COLO829 (cell line): ENCODE measurements around the gene FYTTD1.

ENCODE experiments used
- DNase-seq: peaks from one replicate; pipeline ENCODE4 v3.0.0; 2012; ENCODE audit warnings: low spot score

The FYTTD1 gene

DNA sequence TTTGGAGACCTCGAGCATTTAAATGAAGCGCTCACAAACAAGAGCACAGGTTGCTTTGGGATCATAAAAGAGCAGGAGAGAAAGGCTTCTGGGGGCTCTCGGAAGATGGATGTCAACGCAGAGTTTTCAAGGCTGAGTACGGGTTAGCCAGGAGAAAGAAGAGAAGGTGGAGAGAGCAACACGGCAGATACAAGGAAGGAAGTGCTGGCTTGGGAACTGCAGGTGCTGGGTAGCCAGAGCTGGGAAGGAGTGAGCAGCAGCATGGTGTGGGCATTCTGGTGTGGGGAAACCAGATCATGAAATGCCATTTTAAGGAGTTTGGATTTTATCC is 12.4 kb upstream of the FYTTD1 start:
- DNase-seq: no peak

DNA sequence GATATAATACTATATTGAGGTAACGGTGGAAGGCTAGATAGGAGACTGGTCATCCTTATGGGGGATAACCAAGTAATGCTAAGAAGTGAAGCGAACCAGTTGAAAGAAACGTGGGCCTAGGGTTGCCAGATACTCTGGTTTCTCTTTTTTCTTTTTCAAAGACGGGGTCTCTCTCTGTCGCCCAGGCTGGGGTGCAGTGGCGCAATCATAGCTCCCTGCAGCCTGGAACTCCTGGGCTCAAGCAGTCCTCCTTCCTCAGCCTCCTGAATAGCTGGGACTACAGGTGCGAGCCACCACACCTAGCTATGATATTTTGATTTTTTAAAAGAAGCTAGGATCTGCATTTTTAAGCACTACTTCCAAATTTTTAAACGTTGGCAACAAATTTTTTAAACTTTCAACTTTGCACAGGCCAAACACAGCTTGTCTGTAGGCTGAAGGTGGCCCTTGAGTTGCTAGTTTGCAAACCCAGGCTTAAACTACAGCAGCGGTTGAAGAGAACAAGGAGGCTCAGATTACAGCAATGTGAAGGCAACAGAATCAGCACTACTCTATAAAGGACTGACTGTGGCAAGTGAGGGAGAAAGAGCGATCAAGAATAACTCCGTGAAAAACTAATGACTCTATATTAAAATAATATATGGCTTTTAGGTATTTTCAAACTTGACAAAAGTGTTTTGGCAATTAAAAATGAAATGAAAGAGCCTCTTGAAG is 11.8 kb upstream of the FYTTD1 start:
- no peak for DNase-seq

DNA sequence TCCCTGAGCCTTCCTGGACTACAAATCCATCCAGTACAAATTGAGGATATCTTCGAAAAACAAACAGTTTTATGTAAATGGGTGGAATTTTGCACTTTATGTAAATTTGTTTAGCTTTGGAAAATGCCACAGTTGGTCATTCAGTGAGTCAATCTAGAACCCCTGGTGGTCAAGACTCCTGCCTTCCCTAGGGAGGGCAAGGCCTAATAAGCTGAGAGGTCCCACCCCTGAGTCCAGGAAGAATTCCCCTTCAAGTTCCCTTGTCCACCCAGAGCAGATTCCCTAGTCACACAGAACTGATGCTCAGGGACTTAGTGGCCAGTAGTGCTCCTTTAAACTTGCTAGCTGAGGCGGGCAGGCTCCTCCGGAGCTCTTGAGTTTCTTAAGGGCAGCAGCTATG is 6.9 kb upstream of the FYTTD1 start:
- no peak for DNase-seq

DNA sequence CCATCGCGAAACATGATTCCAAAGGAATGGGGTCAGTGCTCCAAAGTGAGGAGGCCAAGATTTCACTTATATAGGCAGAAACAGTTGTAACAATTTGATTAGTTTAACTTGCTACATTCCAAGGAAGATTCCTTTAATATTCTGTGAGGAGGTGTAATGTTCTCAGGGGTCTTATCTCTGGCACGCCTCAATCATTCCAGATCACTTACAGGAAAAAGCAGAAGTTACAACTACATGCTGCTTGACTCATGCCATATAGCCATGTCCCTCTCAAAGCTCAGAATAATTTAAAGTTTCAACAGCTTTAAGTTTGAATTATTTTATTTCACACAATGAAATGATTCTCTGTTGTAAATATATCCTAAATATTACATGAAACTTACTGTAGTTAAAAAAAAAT is 3.5 kb upstream of the FYTTD1 start:
- DNase-seq: no peak

DNA sequence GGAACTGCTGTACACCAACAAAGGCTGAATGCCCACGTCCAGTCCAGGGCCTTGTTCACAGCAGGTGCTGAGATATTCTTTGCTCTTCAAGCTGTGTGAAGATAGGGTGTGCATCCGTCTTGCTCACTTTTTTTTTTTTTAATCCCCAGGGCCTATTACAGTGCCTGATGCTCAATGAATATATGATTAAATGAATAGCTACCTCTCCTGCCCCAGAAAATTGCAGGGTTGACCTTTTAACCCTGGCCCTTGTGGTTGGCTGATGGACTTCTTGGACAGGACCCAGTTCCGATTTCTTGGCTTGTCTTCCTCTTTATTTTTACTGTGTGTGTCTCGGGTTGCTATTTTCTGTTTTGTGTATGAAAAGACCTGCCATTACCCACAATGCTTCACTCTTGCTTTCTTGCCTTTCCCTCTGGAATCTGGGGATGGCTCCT is 2.9 kb upstream of the FYTTD1 start:
- DNase-seq: no peak

DNA sequence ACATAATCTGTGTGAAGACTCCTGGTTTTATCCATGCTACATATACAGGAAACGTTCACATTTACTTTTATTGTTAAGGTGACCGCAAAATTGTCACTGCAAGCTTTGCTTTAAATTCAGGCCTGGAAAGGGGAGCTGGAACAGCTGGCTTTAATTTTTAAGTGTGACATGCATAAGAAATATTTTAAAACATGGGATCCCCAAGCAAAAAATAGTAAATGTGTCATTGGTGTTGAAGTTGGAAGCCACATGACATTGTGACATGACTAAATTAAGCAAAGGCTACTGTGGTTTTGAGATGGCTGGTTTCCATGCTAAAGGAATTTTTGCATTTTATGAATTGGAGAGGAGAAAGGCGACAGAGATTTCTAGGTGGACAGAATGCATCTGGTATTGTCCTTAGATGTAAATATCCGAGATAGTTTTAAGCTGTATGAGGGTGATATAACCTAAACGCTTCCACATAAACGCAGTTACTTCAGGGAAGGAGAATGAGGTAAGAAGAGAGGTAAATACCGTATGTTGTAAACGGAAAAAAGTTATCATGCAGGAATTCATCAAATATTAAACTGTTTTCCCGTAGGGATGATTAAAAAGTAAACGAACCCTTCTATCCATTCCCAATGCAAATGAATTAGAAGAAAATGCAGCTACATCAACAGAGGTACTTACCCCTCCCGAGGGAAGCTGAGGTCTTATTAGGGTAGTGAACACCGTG is 927 bp upstream of the FYTTD1 start:
- no peak for DNase-seq

DNA sequence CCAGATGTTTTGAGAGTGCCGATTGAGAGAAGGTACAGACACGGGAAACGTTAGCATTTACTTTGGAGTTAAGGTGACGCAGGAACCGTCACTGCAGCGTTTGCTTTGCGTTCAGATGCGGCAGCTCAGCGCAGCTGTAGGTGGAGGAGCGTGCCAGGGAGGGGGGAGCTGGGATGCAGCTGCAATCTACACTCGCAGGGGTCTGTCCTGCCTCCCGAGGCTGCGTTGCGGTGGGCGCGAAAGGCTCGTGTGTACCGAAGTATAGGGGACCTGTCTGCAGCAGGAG is 425 bp upstream of the FYTTD1 start:
- peak; percentile 29 for DNase-seq

DNA sequence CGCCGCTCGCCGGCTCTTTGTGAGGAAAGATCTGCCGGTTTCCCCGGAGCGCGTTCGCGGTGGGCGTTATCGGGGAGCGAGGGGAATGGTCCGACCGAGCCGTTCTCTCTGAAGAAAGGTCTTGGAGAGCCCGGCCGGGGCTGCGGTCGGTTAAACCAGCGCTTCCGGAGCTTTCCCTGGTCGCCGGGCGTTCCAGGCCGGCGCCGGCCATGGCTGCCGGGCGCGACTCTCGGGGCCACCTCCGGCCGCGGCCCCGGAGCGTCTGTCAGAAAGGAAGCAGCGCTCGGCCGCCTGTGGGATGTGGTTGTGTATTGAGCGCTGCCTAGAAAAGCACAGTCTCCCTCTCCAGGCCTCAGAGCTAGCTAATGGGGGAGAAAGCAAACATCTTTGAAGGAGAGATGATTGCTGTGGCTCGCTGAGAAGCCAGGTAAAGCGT is 731 bp downstream of the FYTTD1 start:
- DNase-seq: peak; percentile 80

DNA sequence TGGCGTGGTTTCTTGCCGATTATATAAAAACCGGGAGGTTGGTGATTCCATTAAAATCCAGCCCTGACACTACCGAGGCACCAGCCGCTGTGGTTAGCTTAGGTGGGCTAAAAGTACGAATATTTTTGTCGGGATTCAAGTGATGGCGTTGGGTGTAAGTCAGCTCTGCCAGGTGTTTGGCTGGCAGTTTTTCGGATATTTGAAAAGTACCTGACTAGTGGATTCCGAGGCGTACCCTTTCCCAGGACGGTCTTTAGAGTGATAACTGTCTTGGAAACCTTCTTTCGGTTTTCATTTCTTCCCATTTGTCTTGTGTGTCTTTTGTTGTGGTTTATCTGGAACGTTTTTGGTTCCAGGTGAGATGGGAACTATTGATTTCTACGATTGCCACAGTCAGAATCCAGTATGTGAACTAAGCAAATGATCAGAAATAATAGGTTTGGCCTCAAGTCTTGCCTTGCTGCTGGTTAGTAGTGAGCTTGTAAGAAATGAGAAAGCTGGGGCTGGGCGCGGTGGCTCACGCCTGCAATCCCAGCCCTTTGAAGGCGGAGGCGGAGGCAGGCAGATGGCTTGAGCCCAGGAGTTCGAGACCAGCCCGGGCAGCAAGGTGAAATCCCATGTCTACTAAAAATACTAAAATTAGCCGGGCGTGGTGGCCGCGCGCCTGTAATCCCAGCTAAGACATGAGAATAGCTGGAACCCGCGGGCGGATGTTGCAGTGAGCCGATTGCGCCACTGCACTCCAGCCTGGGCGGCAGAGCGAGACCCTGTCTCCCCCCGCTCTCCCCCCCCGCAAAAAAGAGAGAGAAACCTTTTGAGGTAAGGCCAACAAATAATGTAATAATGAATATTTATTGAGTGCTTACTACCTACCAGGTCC is 1.4 kb downstream of the FYTTD1 start:
- no peak for DNase-seq

DNA sequence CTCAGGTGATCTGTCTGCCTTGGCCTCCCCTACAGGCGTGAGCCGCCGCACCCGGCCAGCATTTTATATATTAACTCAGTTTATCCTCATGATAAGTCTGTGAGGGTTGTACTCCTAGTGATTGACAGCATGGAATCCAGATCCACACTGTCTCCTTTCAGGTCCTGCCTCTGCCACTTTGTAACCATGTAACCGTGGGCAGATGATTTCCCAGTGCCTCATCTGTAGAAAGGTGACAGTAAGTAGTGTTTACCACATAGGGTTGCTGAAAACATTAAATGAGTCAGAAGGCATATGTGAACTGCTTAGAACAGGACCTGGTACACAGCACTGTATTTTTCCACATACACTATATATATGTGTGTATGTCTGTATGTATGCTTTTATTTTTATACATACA is 2.4 kb downstream of the FYTTD1 start:
- no peak for DNase-seq

DNA sequence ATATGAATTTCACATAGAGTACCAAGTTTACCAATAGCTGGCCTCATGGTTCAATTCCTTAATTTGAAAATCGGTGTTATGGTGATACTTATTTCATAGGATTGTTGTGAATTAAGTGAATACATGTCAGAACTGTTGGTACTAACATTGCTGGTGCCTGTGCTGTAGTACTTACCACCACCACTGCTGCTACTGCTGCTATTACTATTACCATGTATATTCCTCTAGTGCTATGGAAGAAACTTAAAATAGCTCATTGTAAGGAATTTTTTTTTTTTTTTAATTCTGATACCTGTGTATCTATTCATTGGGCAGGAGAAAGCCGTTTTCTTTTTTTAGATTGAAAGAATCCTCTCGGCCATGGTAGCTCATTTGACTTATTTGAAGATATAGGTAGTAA is 3.6 kb downstream of the FYTTD1 start:
- no peak for DNase-seq

DNA sequence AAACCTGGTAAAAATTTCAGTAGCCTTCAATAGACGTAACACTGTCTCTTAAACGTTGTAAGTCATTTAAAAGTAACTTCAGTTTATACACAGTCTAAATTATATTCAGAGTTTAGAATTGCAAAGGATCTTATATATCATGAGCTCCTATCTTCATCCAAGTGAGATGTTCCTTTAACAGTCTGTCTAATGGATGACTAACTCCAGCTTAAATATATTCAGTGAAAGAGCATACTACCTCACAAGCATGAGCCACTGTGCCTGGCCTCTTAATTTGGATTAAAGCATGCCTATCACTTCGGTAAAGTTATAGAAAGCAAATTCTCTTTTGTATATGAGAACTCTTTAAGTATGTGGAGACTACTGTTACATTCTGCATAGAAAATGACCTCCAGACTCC is 7.0 kb downstream of the FYTTD1 start:
- no peak for DNase-seq

DNA sequence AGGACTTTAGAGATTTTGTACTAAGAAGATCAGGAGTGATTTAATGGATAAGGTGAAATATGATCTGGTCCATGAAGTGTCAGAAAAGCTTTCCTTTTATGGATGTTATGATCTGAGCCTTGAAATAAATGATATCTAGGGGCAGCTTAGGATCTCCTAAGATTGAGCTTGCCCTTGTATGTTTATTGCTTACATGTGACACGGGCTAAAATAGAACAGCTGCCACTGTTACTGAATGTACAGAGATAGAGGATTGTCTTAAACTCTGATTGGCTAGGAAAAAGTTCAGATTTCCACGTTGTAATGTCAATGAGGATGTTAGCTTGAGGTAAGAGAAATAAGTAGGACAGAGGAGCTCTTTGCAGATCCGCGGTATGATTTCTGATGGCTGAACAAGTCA is 8.8 kb downstream of the FYTTD1 start:
- DNase-seq: no peak

DNA sequence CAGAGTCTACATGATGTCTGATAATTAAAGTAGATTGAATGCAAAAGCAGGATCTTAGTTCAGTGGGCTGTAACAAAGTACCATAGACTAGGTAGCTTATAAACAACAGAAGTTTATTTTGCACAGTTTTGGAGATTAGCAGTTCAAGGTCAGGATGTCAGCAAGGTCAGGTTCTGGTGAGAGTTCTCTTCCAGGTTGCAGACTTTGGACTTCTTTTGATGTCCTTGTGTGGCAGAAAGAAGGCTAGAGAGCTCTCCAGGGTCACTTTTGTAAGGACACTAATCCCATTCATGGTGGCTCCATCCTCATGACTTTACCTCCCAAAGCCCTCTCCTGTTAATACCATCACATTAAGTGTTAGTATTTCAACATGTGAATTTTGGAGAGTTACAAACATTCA is 12.1 kb downstream of the FYTTD1 start:
- no peak for DNase-seq

DNA sequence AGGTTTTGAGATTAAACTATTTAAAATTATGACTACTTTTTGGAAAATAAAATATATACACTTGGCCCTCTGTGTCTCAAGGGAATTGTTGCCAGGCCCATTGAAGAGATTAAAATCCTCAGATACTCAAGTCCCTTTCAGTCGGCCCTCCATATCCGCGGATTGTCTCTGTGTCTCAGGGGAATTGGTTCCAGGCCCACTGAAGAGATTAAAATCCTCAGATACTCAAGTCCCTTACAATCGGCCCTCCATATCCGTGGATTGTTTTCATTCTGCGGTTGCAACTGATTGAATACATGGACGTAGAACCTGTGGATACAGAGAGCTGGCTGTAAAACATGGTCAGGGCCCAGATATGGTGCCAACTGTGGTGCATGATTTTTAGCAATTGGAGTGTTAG is 25.6 kb downstream of the FYTTD1 start:
- DNase-seq: no peak

DNA sequence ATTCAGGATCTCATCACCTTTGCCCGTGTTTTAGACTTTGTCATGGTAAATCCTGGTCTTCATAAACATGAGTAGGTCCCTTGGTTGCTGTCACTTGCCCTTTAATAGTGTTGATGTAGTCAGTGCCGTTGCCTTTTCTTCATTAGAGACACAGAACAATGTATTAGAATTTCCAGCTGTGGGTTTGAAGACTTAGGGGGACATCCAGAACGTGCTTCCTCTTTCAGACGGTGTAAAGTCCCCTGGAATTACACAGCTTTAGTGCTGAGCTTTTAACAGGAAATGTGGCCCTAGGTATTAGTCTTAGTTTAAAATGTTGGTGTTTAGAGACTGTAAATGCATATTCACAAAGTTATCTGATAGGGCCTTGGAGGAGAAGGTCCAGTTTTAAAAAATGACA is 32.5 kb downstream of the FYTTD1 start:
- DNase-seq: no peak

DNA sequence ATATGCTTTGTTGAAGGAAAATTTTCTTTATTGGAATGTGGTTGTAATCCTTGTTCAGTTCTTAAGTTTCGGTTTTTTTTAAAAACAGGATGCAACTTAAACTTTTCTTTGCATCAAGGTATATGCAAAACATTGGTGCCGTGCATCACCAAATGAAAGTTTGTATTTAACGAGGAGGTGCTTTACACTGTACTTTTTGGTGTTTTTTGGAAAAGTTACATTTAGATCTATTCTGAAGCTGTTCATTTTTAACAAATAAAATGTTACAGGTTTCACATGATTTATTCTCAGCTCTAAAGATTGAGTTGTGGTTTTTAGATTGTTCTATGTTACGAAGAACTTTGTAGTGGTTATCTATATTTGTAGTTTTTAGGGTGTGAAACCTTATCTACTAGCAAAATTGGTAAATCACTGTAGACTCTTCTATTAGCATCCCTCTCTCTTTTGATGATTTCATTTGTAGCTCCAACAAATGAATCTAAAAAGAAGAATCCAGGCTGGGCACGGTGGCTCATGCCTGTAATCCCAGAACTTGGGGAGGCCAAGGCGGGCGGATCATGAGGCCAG is 34.4 kb downstream of the FYTTD1 start:
- no peak for DNase-seq

DNA sequence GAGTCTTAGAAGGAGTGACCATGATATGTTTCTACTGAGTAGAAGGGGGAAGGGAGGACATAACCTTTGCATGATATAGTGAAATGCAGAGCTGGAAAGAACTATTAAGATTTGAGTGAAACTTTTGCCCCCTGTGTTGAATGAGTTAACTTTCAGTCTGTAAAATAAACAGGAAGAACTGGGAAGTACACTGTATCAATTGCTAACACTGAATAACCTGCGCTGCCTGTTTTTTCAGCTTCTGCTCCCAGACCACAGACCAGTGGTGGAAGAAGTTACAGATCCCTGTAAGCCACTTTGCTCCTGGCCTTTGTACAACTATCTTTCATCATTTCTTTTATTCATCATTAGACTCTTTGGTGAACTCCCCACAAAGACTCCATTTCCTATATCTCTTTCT is 37.7 kb downstream of the FYTTD1 start:
- no peak for DNase-seq

DNA sequence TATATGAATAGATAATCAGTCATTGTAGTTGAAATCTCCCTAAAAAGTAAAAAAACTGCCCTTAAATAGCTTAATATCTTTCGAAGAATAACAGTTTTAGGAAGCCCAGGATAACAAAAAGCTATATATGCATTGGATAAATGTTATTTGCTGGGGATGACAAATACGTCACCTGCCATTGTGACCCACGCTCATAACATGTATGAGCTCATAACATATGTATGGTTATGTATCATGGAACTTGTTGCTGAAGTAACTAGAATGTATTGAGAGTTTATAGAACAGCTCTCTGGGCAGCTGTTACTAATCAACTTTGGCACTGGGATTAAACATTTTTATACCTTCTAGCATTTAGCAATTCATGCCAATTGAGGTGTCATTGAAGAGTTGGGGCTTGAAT is 39.6 kb downstream of the FYTTD1 start:
- no peak for DNase-seq

DNA sequence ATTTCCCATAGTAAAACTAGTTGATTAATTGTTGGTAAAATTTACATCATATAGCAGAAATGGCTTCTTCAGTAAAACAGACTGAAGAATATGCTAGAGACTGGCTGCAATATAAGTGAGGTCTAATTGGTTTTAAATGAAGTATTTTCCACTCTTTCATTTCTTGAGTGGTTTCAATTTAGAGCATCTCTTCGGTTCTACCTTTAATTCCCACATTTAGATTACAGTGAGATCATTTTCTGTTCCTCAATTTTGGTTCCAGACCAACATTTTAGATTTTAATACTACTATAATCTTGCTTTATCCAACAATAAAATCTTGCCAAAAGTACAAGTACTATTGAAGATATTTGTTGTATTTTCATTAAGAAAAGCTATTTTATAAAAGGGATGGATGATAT is 40.4 kb downstream of the FYTTD1 start:
- DNase-seq: no peak

DNA sequence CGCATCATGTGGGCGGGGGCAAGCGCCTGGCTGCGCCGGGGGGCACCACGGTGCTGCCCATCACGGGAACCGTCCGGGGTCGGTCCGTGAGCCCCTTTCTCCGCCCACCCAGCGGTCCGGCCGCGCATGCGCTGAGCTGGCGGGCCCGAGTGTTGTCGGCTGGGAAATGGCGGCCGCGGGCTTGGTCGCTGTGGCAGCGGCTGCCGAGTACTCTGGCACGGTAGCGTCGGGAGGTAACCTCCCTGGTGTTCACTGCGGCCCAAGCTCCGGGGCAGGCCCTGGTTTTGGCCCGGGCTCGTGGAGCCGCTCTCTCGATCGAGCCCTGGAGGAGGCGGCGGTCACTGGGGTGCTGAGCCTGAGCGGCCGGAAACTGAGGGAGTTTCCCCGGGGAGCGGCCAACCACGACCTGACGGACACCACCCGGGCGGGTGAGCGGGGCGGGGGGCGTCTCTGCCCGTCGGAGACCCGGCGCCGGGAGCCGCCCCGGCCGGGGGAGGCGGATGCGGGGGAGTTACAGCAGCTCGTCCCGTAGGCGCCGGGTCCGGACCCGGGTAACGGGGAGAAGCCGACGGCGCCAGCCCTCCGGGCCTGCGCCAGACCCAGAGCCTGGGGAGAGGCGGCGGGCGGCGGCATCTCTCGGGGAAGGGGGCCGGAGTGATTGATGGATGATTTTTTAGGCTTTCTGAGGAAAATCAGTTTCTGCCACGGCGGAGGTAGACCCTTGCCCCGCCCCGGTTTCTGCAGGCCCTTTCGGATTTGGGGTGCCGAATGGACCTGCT is 41.6 kb downstream of the FYTTD1 start, which contains the start of gene LRCH3:
Gene LRCH3 (plus strand): TSS at position 142 of the 779 bp plus-strand sequence. CDS start 25 bp downstream, at position 167.
- DNase-seq: peak; percentile 95
